ENCODE measurements around the gene SMARCA4. TPM values are rescaled to one million over a fixed set of nuclear protein-coding genes. Genes with fewer than 3 reads are reported as not detected.

Gene SMARCA4
- total RNA-seq, 6 experiments from 2014 or later = 105 to 116 (median 114) TPM

DNA sequence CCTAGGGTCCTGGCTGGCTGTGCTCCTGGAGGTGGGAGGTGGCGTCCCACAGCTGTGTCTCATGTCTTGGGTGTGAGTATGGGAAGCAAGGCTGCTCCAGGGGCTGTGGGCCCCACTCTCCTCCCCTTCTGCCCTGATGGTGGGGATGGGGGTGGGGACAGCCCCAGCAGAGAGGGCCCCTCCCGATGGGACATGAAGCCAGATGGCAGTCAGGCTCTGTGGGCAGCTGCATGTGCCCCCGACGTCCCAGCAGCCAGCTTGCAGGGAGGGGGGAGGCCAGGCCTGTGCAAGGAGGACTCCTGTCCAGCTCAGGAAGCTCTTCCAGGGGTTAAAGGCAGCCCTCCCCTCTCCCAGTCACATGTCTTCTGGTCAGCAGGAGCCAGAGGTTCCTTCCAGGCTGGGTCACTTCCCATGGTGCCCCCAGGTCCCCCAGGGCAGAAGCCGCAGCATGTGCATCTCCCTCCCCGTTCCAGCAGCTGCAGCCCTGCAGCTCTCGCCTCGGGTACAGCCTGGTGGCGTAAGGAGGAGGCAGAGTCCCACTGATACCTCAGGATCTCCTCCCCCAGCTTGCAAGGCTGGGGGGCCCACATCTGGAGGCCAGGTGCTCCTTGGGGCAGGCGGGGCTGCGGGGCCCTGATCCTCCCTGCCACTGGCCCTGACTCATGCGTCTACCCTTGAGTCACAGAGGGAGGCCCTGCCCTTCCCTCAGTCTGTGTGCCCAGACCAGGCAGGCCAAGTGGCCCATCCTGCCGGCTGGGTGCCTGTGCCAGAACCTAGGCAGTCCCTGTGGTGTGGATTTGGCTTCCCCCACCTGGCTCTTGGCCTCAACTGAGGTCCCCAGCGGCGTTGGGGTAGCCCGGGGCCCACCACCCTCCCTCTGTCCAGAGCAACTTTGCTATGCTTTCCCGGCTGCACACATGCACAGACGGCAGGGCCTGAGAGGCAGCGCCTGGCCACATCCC, 45.4 kb upstream of the SMARCA4 start:
- Mint-ChIP-seq H3K27me3 (ENCODE audit: insufficient read depth) (peaks cover 6% of the 10 kb centered on the region; the same call in 1 of the 2 replicates), H3K36me3 (ENCODE audit: low read depth) (no peaks in the 10 kb centered on the region), H3K4me3 (peak overlapping the region; percentile 67), H3K9me3 (no peaks in the 10 kb centered on the region), H3K27ac (peak overlapping the region; percentile 83), H3K4me1 (ENCODE audit: low read depth) (peaks cover 18% of the 10 kb centered on the region)
- TF ChIP-seq, protein P1, sequence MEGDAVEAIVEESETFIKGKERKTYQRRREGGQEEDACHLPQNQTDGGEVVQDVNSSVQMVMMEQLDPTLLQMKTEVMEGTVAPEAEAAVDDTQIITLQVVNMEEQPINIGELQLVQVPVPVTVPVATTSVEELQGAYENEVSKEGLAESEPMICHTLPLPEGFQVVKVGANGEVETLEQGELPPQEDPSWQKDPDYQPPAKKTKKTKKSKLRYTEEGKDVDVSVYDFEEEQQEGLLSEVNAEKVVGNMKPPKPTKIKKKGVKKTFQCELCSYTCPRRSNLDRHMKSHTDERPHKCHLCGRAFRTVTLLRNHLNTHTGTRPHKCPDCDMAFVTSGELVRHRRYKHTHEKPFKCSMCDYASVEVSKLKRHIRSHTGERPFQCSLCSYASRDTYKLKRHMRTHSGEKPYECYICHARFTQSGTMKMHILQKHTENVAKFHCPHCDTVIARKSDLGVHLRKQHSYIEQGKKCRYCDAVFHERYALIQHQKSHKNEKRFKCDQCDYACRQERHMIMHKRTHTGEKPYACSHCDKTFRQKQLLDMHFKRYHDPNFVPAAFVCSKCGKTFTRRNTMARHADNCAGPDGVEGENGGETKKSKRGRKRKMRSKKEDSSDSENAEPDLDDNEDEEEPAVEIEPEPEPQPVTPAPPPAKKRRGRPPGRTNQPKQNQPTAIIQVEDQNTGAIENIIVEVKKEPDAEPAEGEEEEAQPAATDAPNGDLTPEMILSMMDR (IDR thresholded peaks at IDR 0.05) = peak; percentile 50; the same call in 1 of the 2 replicates
- DNase-seq = peak; percentile 84

- DNase-seq = no peak
- Mint-ChIP-seq H3K4me3 (no peak overlapping the region), H3K4me1 (ENCODE audit: low read depth) (peaks cover 18% of the 10 kb centered on the region), H3K36me3 (ENCODE audit: low read depth) (no peaks in the 10 kb centered on the region), H3K9me3 (no peaks in the 10 kb centered on the region), H3K27ac (no peak overlapping the region), H3K27me3 (ENCODE audit: insufficient read depth) (peaks cover 6% of the 10 kb centered on the region; the same call in 1 of the 2 replicates)
- TF ChIP-seq, protein P1 (IDR thresholded peaks at IDR 0.05) = no peak
Measured at GRCh38 chr19:10916602-10917001, 44.2 kb upstream of the SMARCA4 start.

DNA sequence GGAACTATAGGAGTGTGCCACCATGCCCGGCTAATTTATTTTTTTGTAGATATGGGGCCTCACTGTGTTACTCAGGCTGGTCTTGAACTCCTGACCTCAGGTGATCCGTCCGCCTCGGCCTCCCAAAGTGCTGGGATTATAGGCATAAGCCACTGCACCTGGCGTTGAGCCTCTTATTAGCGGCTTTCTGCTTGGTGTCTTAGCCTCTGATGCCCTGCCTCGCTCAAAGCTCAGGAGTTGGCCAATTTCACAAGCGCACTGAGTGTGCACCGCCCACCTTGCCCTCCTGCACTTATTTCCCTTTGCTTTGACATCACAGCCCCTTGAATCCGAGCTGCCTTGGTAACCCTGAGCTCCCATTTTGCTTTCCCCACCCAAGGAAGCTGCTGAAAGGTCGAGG, 42.5 kb upstream of the SMARCA4 start:
- peaks cover 4% of the 10 kb centered on the region; the same call in 1 of the 2 replicates for H3K36me3 Mint-ChIP-seq (ENCODE audit: low read depth)
- peaks cover 18% of the 10 kb centered on the region for H3K4me1 Mint-ChIP-seq (ENCODE audit: low read depth)
- no peak for DNase-seq
- H3K9me3 Mint-ChIP-seq = no peaks in the 10 kb centered on the region
- TF ChIP-seq, protein P1 (IDR thresholded peaks at IDR 0.05) = no peak
- no peak overlapping the region for H3K4me3 Mint-ChIP-seq
- no peak overlapping the region for H3K27ac Mint-ChIP-seq
- H3K27me3 Mint-ChIP-seq (ENCODE audit: insufficient read depth) = peaks cover 9% of the 10 kb centered on the region; the same call in 1 of the 2 replicates

- TF ChIP-seq, protein P1 (IDR thresholded peaks at IDR 0.05) = no peak
- Mint-ChIP-seq H3K27ac (no peak overlapping the region), H3K9me3 (no peaks in the 10 kb centered on the region), H3K4me1 (ENCODE audit: low read depth) (peaks cover 16% of the 10 kb centered on the region), H3K4me3 (no peak overlapping the region), H3K36me3 (ENCODE audit: low read depth) (peaks cover 4% of the 10 kb centered on the region; the same call in 1 of the 2 replicates), H3K27me3 (ENCODE audit: insufficient read depth) (peaks cover 9% of the 10 kb centered on the region; the same call in 1 of the 2 replicates)
- DNase-seq = no peak
Measured at GRCh38 chr19:10919352-10920287, 41.2 kb upstream of the SMARCA4 start.

DNA sequence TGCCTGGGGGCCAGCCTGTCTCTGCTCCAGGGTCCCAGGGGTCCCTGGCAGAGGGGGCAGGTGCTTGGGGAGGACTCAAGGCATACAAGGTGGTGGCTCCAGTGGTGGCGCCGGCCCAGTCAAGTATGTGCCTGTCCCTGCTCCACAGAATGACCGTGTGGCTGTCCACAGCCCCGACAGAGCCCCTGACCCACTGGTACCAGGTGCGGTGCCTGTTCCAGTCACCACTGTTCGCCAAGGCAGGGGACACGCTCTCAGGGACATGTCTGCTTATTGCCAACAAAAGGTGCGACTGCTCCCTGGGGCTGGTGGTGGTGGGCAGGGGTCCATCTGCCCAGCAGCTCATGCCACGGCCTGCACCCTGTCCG, 40.6 kb upstream of the SMARCA4 start:
- Mint-ChIP-seq H3K27me3 (ENCODE audit: insufficient read depth) (peaks cover 11% of the 10 kb centered on the region), H3K4me1 (ENCODE audit: low read depth) (peaks cover 9% of the 10 kb centered on the region), H3K36me3 (ENCODE audit: low read depth) (peaks cover 7% of the 10 kb centered on the region; the same call in 1 of the 2 replicates), H3K27ac (no peak overlapping the region), H3K9me3 (no peaks in the 10 kb centered on the region), H3K4me3 (no peak overlapping the region)
- TF ChIP-seq, protein P1 (IDR thresholded peaks at IDR 0.05) = no peak
- no peak for DNase-seq

All from HFFc6 (cell line).